ENCODE data around the gene L3HYPDH.
A peak's percentile ranks its signal among the peaks of the same experiment; 100 is the strongest.
"Not testable (repeated sequence)": the region's sequence is repeated elsewhere in the genome, so short reads cannot be mapped to it uniquely, and the experiment has no call there.

Gene L3HYPDH

DNA sequence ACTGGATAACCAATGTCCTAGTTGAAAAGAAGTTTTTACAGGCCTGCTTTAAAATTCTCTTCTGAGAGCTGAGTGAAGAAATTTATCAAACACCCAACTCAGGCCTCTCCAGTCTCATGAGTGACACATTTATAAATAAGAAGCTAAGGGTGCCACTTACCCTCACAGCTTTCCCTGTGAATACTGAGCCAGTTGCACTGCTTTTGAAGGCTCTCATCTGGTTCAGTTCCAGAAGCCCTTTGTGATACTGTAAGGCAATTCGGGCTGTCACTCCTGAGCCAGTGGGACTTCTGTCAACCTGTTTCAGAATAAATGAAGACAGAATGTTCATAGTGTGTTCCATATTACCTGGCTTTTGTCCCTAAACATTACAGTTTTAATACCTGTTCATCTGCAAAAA lies 8.5 kb downstream of the L3HYPDH start:
- no peak for DNase-seq

DNA sequence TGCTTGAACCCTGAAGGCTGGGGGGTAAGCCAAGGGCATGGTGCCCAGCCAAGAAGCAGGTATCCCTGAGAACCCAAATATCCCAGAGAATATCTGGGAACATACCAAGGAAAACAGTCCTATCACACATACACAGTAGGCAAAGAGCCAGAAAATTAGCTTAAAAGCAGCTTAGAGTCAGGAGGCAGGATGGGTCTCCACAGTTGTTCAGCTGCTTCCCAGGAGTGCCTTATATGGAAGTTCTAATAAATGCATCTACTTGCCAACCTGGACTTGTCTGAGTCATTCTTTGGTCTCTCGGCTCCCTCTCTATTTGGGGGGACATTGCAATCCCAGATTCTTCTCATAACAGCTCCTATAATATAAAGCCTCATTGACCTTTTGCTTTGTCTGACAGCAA lies 10.0 kb downstream of the L3HYPDH start:
- peak; percentile 82 for DNase-seq

DNA sequence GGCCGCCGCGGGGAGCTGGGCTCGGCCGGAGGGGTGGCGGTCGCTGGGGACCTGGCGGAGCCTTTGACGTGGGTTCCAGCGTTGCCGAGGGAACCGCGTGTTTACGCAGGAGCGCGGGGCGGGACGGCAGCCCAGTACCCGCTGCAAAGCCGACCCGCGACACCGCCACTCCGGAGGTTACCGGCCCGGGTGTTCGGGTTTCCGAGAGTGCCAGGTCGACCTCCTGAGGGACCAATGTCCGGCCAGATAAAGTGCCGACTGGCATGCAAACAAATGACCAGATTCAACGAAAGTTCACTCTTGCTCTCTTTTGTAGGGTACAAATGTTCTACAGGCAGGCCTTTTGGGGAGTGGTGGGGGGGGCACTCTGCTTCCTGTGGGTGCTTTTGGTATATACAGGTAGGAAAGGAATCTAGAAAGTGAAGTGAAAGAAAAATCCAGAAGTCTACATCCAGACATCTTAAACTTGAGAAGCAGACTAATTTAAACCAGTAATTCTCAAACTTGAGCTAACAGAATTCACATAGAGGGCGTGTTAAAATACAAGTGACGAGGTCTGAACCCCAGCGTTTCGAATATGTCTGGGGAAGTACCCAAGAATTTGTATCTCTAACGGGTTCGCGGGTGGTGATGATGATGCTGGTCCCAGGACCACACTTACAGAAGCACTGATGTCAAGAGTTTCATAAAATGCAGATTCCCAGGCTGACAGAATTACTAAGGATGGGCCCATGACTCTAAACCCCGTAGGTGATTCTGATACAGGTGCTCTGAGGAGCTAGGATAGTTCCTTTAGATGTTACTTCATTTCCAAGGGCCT lies 18.7 kb downstream of the L3HYPDH start, which contains the start of gene GPR135:
TSS of gene GPR135 (minus strand) at position 65 of the 820 bp plus-strand sequence. CDS start 154 bp downstream, outside the sequence.
- DNase-seq, result no peak

DNA sequence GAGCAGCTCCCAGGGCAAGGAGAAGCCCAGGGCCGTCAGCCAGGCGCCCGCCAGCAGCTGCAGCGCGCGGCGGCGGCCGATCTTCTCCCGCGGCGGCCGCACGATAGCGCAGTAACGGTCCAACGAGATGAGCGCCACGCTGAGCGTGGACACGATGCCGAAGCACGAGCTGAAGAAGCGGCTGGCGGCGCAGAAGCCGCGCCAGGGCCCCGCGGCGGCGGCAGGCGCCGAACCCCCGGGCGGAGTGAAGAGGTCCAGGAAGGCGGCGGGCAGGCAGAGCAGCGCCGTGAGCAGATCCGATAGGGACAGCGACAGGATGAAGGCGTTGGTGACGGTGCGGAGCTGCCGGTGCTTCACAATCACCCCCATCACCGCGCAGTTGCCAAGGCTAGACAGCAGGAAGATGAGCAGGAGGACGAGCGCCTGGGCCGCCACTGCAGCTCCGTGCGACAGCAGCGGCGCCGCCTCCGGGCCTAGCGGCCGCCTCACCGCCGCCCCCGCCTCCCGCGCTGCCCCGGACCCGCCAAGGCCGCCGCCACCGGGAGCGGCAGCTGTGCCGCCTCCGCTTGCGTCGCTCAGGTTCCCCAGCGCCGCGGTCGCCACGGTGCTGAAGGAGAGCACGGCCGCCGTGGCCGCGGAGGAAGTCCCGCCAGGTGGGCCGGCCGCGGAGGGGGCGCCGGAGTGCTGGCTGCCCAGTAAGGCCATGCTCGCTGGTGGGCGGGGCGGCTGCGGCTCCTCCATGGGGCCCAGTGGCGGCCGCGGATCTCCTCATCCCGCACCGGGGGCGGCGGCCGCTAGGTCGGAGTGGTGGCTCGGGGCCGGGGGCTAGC lies 19.5 kb downstream of the L3HYPDH start:
- peak; percentile 61 for DNase-seq

DNA sequence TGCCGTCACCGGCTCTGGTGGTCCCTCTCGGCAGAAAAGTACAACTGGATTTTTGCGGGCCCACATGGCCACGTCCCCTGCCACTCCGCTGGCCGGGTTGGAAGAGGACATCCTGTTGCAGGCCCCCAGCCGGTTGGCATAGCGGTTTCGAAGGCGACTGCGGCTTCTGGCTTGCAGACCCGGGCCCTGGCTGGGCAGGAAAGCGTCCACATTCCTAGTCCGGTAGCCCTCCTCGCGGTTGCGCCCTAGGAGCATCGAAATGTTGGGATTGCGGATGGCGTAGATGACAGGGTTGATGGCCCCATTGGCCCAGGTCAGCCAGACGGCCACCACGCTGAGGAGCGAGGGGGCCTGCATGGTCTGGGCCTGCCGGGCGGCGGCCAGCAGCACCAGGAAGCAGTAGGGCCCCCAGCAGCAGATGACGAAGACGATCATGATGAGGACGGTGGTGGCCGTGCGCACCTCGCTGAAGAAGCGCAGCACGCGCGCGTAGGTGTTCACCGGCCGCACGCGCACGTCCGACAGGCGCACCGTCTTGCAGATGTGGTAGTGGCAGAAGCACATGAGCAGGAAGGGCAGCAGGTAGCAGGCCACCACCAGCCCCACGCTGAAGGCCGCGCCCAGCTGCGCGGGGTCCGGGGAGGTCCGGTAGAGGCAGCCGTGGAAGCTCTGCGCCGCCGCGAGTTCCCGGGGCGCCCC lies 20.3 kb downstream of the L3HYPDH start:
- DNase-seq, result no peak

DNA sequence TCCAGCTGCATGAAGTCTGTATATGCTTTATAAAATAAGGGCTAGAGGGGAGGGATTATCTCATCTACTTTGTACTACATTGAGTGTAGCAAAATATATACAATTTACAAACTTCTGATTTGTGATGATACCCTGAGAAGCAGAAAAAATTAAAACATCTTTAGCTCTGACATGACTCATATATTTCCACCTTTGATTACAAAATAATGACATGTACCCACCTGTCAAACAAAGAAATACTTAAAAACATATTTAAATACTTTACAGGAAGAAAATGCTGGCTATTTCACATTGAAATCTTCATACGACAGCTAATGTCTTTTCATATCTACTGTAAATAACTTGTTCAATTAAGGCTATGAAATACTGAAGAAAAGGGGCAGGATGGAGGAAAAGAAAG lies 22.3 kb downstream of the L3HYPDH start:
- DNase-seq, result no peak

DNA sequence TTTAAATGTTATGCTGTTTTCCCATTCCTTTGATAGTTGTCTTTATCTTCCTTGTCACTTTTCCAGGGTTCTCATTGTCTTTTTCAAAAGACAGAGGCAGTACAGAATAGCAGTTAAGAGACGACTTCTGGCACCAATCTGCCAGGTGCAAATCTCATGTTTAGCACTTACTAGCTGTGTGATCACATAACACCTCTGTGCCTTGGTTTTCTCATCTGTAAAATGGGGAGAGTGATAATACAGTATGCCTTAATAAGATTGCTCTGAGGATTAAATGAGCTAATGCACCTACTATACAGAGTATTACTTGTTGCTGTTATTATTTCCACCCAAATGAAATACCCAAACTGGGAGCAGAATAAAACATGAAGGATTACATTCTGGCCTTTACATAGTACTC lies 23.8 kb downstream of the L3HYPDH start:
- no peak for DNase-seq

DNA sequence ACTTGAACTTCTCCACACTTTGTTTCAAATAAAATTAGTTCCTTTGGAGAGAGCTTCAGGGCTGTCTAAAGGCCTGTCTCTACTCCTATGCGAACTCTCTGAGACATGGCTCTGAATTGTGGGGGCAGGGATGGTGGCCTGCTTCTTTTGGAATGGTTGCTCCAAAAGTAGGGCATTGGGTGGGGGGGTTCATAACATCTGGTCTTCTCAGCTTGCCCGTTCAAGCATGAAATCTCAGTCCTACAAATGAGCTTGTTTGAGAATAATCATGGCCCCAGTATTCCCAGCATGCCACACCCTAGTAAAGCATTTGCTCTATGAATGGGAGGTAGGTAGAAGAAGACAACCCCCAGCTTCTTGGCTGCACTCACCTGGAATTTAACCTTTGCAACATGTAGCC lies 25.7 kb downstream of the L3HYPDH start:
- no peak for DNase-seq

DNA sequence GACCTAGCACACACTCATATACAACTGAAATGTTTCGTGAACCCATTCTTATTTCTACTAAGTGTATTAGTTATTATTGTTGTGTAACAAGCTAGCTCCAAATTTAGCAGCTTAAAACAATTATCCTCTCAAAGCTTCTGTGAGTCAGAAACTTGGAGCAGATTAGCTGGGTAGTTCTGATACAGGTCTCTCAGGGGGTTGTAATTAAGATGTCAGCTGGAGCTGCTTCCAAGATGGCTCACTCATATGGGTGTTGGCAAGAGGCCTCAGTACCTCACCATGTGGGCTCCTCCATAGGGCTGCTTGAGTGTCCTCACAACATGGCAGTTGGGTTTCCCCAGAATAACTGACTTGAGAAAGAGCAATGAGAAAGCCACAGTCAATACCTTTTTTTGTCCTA lies 28.8 kb downstream of the L3HYPDH start:
- DNase-seq, result peak; percentile 84

DNA sequence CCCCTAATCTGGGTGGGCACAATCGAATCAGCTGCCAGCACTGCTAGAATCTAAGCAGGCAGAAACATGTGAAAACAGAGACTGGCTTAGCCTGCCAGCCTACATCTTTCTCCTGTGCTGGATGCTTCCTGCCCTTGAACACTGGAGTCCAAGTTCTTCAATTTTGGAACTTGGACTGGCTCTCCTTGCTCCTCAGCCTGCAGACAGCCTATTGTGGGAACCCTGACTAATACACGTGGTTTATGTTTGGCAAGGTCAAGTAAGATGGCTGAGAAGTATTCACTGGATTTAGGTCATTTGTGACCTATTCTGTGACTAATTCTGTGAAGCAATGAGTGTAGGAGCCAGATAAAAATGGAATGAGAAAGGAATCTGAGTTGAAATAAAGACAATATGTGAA lies 30.1 kb downstream of the L3HYPDH start:
- peak; percentile 96 for DNase-seq

DNA sequence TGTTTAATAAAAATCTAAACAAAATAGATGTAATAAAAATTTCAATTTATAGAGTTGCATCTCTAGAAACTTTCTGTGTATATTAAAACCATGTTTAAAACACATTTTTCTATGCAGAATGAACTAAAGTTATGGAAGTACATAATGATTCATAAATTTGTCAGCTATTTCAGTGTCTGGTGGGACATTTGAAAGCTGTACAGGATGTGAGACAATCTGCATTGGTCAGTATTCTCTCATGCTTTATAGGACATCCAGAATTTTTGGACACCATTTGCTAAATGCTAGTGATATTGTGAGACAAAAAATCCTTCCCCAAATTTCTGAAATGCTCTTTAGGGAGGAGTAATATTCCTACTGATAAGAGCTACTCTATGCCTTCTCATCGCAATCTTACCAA lies 32.4 kb downstream of the L3HYPDH start:
- no peak for DNase-seq

DNA sequence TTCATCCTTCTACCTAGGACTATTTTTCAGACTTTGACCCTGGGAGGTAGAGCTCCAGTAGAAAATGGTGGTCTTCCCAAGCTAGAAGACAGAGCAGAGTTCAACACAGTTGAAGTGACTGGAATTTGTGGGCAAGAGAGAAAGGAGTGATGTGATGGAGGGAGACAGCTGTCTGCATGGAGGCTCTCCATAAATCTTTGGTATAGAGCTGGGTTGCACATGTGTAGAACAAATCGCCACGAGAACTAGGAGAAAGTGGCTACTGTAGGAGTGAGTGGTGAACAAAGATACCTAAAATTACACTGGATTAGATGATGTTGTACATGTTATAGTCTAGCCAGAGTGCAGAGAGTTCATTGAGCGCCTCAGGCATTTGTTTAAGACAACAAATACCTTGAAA lies 33.5 kb downstream of the L3HYPDH start:
- DNase-seq, result no peak

DNA sequence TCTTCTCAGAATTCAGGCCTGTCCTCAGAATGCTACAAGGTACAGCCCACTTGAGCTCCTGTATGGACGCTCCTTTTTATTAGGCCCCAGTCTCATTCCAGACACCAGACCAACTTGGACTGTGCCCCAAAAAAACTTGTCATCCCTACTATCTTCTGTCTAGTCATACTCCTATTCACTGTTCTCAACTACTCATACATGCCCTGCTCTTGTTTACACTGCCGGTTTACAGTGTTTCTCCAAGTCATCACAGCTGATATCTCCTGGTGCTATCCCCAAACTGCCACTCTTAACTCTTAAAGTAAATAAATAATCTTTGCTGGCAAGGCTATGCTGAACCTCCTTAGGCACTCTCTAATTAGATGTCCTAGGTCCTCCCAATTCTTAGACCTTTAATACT lies 35.5 kb downstream of the L3HYPDH start:
- DNase-seq, result not testable (repeated sequence)

DNA sequence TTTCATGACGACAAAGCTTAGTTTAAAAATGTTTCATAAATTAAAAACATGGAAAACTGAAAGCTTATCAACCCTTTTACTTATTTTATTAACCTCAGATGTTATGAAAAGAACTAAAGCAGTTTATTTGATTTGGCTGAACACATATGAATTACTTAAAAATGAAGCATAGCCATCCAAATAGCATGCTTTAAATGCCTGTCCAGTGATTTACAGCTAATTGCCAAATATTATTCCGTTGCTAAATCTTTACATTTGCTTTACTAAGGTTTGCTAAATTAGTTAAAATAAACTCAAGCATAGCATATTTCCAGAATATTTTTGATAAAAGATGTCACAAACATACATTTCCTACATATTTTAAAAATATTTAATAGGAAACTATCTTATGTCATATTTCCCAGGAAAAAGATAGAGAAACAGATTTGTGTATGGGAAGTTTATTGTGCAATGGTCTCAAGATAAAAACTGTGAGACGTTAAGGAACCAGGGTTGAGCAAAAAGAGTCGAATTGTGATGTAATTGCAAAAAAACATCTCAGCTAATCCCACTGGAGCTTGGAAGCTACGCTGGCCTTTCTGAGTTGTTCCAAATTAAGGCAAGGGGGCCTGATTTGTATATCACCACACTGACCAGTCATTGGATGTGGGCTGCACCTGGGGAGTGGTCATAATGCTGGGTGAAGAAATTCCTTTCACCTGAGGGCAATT lies 44.8 kb downstream of the L3HYPDH start:
- DNase-seq, result peak; percentile 68

DNA sequence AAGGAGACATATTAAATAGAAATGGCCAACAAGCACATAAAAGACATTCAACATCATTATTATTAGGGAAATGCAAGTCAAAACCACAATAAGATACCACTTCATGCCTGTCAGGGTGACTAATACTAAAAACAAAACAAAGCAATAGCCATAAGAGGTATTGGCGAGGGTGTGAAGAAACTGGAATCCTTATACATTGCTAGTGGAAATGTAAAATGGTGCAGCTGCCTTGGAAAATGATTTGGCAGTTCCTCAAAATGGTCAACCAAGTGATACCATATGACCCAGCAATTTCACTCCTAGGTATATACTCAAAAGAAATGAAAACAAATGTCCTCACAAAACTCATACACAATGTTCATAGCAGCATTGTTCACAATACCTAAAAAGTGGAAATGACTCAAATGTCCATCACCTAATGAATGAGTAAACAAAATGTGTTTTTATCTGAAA lies 46.0 kb downstream of the L3HYPDH start:
- peak; percentile 88 for DNase-seq

DNA sequence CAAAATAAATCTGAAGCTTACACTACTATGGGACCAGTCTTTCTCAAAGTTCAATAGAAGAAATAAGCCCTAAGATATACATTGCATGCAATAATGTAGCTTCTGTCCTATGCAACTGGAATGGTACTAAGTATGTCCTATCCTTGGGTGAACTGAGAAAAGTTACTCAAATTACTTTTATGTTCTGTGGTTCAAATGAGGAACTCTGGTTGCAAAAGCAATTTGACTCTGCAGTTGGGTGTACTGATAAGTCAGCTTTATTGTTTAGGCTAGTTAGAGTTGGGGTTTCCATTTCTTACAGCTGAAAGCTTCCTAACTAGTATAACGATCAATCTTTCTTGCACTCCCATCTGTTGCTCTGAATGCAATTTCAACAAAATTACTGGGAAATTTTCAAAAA lies 48.2 kb downstream of the L3HYPDH start:
- DNase-seq, result no peak

DNA sequence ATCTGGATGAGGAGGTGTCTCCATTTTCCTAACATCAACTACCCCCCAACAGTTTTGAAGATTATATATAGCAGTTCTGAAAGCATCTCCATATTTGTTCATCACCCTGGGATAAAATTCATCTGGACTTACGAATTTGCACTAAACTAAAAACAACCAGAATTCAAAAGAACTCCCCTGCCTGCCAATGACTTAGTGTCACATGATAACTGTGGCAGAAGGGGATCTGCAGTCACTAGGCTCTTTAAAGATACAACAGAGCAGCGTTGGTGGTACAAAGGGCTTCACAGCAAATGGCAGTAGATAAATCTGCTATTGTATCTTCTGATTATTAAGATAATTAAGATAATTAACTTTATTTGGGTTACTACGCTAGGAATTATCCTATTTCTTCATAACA lies 49.1 kb downstream of the L3HYPDH start:
- no peak for DNase-seq

DNA sequence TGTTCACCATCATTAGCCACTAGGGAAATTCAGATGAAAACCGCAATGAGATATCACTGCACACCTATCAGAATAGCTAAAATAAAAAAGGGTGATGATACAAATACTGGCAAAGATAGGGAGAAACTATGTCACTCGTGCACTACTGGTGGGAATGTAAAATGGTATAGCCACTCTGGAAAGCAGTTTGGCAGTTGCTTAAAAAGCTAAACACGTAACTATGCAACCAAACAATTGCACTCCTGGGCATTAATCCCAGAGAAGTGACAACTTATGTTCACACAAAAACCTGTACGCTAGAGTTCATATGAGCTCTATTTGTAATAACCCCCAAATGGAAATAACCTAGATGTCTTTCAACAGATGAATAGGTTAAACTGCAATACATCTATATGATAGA lies 54.4 kb downstream of the L3HYPDH start:
- no peak for DNase-seq

DNA sequence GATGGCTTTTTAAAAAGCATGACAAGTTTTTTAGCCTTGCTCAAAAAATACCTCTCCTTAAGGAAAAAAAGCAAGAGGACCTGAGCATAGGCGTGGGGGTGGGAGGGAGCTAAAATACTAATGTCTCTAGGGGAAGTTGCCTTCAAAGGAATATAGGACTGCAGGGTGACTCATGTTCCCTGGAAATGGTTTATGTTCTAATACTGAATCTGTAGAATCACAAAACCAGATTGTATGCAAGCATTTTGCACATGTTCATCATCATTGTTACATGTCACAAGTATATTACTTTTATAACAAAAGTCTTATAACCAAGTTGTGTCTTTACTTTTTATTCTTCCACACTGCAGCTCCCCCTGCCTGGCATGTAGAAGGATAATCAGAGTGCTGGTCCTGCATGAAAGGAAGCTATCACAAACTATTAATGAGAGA lies 55.6 kb downstream of the L3HYPDH start:
- peak; percentile 88 for DNase-seq

DNA sequence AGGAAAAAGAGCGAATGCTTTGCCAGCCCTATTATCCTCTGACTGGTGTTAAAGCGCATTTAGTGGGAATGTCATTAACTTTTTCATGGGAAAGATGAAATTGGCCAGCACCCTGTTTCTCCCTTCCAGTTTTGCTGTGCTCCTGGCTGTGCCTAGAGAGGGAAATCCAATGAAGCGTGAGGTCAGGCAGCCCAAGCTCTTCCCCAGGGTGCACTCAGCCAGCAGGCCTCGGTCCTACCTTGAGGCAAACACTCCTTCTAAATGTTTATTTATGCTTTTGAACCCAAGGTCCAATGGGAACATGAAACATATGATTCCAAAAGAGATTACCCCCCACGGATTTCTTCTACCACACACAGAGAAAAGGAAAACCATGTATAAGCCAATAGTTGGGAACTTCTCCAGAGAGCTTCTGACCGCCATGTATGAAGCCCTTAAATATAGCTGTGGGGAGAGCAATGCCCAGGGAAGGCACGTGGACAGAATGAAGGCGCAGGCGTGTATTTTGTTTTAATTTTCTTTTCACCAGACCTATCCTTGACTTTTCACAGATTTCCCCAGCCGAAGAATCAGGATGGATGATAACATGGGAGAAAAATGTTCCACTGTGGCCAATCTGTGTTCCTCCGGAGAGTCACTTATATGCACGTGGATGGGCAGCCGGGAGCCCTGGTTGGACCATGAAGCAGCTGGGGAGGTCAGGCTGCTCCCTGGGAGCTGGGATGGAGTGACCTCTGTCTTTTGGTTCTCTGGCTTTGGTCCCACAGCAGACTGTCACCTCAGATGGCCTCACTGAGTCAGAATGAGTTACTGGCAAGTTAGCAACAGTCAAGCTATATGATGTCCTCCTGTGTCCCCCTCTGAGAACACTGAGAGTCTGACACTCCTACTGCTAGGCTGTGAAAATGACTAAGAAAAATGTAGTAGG lies 56.3 kb downstream of the L3HYPDH start:
- DNase-seq, result no peak

DNA sequence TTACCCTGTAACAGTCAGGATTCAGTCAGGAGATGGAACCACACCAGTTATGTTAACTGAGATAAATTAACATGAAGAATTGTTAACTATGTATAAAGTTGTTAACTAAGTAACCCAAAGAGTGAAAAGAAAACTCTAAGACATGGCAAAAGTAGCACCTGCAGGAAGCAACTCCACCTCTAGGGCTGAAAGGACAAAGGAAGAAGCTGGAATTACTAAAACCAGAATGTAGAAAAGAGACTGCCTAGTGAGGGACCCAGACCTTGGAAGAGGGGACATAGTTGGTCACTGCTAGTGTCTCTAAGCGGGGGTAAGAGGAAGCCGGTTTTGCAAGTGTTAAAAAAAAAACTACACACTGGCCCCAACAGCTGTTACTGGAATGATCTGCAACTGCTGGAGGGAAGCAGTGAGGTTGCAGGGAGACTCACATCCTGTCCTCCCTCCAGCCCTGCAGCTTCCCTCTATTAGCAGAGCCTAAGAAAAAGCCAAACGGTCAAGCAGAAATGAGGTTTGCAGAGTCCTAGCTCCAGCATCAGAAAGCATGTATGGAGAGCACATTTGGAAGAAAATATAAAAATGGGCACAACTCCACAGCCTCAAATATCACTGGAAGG lies 58.8 kb downstream of the L3HYPDH start:
- peak; percentile 35 for DNase-seq

Data from fibroblast of skin of right biceps (primary cell).